Posterior cingulate gyrus (tissue), 11 donors: ENCODE results near the gene UNKL.
A peak's percentile ranks its signal among the peaks of the same experiment; 100 is the strongest.

ENCODE experiments used
- DNase-seq, 10 donors: peaks; one replicate each; pipeline versions ENCODE4 v3.0.0 to v3.0.0-alpha.2; 2020 to 2021; ENCODE audit warnings: mixed read lengths in 3 of 10
- intact Hi-C: fragments of 100-400 bp; cut with DNase I; formaldehyde crosslinking; loops from one replicate; pipeline ENCODE4 v1.15.1; 2023

Gene UNKL, protein sequence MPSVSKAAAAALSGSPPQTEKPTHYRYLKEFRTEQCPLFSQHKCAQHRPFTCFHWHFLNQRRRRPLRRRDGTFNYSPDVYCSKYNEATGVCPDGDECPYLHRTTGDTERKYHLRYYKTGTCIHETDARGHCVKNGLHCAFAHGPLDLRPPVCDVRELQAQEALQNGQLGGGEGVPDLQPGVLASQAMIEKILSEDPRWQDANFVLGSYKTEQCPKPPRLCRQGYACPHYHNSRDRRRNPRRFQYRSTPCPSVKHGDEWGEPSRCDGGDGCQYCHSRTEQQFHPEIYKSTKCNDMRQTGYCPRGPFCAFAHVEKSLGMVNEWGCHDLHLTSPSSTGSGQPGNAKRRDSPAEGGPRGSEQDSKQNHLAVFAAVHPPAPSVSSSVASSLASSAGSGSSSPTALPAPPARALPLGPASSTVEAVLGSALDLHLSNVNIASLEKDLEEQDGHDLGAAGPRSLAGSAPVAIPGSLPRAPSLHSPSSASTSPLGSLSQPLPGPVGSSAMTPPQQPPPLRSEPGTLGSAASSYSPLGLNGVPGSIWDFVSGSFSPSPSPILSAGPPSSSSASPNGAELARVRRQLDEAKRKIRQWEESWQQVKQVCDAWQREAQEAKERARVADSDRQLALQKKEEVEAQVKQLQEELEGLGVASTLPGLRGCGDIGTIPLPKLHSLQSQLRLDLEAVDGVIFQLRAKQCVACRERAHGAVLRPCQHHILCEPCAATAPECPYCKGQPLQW

DNA sequence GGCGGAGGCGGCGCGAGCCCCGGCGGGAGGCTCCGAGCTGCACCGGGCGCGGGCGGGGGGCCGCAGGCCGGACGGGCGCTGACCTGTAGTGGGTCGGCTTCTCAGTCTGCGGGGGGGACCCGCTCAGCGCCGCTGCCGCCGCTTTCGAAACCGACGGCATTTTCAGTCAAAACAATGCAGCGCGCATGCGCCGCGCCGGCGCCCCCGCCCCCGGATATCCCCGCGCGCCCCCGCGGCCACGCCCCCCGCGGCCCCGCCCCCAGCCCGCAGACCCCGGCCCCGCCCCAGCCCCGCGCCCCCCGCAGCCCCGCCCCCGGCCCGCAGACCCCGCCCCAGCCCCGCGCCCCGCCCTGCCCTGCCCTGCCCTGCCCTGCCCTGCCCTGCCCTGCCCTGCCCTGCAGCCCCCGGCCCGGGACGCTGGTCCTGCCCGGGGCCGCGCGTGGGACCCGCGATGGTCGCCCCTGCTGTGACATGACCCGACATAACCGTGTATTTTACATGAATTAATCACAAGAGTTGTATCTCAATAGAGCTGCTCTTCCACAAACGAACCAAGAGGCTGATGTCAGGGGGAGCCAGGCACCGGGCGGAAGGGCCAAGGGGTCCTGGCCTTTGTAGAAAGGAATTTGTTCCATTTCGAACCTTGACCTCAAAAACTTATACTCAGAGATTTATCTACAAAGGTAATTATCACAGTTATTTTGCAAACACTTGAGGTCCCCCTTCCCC is at the start of gene UNKL:
TSS of gene UNKL (minus strand) at position 173 of the 729 bp plus-strand sequence. CDS start at position 160, 13 bp downstream.
- intact Hi-C loops = no loop called here
- peak in 7 of 10 donors; percentile 26 to 94 (median 60) for DNase-seq

DNA sequence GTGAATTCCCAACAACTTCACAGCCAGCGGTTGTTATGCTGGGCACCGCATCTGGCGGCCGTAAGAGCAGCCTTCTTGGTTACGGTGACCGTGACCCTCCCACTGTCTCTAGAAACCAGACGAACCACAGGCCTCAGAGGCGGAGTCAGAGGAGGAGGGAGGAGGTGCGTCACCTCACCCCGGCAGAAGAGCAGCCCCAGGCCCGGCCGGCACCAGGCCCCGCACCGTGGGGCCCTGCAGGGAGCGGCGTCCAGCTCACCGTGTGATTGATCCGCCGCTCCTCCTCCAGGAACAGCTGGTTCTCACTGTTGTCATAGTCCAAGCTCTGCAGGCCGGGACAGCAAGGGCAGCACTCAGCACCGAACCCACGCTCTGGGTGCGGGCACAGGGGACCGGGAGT is 46.6 kb upstream of the UNKL start:
- peak in 1 of 10 donors; percentile 73 for DNase-seq
- intact Hi-C loops = no loop called here

DNA sequence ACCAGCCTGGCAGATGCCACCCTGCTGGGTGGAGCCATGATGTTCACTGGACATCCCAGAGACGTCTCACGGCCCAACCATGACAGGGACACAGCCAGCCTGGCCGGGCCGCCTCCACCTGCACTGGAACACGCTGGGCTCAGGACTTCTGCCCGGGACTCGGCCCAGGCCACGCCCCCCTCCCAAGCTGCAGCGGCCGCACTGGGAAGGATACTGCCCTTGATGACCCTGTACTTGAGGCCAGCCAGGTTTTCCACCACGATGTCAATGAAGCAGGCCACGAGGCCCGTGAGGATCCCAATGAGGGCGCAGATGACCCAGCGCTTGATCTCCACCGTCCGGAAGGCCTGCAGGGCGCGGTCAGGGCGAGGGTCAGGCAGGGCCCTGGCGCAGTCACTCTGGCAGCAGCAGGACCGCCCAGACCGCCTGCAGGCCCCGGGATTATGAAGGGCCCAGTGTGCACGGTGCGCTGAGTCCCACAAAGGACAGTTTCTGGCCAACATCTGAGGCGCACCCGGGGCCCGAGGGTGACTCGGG is 46.2 kb upstream of the UNKL start:
- intact Hi-C loops = no loop called here
- DNase-seq = peak in 1 of 10 donors; percentile 73

DNA sequence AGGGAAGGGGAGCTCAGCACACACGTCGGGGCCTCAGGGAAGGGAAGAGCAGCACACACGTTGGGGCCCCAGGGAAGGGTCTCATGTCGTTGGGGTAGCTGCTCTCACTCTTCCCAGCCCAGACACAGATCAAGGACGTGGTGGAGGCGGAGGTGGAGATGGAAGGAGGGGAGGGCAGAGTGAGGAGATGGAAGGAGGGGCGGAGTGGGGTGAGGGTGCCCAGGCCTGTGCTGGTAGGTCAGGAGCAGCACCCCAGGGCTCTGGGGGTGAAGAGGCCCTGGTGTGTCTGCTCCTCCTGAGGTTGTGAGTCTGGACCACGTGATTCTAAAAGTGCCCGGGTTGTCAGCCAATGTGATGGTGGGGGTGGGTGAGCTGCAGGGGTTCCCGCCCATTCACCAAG is 45.5 kb upstream of the UNKL start:
- peak in 1 of 10 donors; percentile 70 for DNase-seq
- intact Hi-C loops = no loop called here

DNA sequence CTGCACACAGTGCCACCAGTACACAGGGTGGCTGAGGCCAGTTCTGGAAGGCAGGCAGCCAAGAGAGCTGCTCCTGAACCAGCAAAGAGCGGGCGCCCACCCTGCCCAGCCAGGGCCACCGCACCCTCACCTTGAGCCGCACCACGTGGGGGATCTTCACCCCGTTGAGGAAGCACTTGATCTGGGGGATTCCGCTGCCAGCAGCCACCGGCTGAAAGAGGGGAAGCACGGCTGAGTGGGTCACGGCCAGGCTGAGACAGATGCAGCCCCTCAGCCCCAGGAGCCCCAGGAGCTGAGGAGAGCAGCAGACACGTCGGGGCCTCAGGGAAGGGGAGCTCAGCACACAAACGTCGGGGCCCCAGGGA is 44.5 kb upstream of the UNKL start:
- intact Hi-C loops = no loop called here
- peak in 1 of 10 donors; percentile 72 for DNase-seq

DNA sequence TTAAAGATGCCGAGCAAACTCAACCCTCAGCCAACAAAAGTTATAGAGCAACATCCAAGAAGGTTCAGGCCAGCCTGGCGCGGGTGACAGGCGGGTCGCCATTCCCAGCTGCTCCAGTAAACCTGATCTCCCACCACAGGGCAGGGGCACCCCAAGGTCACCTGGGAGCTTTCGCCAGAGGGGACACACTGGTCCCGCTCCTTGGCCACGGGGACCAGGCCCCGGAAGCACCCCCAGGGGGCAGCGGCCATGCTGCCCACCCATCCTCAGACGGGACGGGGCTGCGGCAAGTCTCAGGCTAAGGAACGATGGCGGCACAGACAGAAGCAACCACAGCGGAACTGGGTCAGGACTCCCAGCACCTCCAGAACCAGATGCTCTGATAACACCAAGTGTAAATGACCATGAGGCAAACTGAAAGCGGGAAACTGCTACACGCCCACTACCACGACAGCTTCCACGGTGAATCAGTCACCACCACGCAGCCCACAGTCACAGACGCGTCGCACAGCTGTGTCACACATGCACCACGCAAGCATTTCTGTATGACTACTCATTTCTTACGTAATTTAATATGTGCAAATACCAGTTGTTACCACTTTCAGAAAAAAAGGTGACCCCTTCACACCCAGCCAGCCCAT is 44.0 kb upstream of the UNKL start:
- peak in 3 of 10 donors; percentile 23 to 88 (median 50) for DNase-seq
- intact Hi-C loops = no loop called here

DNA sequence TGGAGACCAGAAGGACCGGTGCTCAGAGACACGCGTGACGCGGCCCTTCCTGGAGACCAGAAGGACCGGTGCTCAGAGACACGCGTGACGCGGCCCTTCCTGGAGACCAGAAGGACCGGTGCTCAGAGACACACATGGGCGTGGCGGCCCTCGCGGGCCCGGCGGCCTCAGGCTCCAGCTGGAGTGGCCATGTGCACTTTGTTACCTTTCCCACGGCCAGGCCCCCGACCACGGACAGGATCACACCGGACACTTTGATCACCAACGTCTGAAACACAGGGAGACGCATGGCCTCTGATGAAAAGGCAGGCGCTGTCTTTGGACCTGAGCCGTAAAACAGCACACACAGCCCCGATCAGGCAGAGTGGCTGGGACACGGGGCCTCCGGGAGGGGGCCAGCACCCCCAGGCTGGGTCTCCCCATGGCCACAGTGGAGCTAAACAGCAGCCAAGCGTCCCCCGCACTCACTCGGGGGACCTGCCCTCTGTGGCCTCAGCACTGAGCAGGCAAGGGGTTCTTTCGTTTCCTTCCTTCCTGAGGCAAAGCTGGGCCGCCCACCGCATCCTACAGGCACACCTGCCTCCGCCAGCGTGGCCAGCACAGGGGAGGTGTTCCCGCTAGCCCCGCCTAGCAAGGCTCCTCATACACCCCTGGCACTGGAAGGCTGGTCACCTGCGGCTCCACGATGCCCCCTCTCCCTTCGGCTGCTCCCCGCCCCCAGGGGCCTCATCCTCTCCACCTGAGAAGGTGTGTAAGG is 43.2 kb upstream of the UNKL start:
- DNase-seq = peak in 1 of 10 donors; percentile 74
- intact Hi-C loops = no loop called here

DNA sequence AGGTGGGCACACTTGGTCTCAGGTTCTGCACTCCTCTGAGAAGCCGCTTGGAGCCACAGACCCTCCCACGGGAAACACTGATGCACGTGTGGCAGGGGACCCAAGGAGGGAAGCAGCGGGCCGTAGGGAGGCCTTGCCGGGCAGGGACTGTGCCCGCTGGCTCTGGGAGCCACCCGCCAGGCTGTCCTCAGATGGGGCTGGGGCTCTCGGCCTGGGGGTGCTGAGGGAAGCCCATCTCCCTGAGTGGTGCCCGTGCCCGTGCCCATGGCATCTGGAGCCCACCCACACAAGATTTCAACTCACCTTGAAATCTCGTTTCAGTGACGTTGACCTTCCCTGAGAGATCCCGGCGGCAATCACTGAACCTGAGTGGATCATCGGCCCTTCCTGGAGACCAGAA is 42.4 kb upstream of the UNKL start:
- DNase-seq = peak in 1 of 10 donors; percentile 65
- intact Hi-C loops = no loop called here

DNA sequence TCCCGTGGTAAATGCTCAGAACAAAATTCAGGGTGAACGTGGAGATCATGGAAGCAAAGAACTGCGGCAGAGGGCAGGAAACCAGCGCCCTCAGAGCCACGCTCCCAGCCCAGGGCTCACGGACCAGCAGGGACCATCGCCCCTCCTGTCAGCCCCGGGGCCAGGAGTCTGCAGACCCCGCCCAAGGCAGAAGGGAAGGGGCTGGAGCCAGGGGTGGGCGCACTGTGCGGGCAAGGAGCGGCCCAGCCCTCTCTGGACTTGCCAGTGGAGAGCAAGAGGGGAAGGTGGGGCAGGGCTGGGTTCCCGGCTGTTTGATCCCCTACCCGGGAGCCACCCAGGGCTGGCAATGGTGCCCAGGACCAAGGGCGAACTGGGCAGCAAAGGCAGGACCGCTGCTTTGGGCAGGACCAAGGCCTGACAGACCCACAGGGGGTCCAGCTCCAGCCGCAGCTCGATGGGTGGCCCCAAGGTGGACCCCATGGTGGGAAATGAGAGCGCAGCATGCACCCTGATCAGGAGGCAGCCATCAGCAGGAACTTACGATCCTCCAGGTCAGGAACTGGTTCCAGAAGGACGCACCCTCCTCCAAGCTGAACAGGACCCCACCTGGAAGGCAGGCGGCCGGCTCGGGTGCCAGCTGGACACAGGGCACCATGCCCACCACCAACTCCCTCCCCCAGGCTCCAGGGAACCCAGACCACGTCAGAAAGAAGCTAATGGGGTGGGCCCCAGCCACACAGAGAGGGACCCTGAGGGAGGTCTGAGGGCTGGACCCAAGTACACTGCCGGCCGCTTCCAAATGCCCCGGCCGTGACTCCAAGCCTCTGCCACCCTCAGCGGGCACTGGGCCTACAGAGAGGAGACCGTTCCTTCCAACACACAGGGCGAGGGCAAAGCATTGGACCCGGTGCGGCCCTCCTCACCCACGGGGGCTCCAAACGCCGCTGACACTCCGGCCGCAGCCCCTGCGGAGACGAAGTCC is 41.0 kb upstream of the UNKL start:
- intact Hi-C loops = no loop called here
- DNase-seq = peak in 1 of 10 donors; percentile 79

DNA sequence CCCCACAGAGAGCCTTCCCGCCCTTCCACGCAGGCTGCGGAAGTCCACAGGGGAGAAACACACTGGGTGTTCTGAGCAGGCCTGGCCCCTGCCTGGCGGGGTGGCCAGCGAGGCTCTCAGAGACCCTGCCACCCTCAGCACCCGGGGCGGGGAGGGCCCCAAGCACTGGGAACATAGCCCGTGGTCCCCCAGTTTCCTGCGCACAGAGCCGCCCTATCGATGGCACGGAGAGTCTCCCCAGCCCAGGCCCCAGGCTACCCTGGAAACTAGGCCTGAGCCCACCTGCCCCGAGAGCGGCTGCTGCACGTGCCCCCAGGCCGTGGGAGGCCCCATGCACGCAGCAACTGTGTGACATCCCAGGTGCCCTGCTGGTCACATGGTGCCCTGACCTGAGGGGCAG is 40.1 kb upstream of the UNKL start:
- DNase-seq = no peak
- intact Hi-C loops = no loop called here

DNA sequence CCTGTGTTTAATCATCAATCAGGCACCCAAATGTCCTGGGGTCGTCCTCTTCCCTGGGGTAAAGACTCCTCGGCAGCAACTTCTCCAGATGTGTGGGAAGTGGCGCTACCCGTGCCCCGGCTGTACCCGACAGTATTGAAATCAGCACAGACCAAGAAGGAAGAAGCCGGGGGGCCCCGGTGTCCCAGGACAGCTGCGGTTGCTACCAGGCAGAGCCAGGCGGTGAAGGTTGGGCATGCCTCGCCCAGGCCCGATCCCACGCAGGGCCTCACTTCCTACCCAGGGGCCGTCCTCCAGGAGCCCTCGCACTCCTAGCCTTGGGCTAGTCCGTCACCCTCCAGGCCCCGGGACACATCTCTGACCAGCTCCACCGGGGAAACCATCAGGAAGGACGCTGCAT is 38.8 kb upstream of the UNKL start:
- DNase-seq = no peak
- intact Hi-C loops = no loop called here

DNA sequence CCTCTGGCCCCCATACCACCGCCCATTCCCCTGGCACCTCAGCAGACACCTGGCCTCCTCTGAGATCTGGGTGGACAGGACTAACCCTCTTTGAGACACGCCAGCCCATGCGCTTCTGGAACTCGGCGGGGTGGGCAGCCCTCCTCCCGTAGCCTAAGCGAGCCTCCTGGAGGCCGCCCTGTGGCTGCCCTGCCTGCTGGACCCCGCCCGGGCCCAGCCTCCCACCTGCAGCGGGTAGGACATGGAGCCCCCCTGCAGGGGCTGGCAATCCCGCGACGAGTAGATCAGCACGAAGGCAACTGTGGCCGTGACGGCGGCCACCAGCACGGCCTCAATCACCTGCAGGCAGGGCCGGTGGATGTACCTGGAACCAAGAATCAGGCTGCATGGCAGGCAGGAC is 38.0 kb upstream of the UNKL start:
- DNase-seq = no peak

DNA sequence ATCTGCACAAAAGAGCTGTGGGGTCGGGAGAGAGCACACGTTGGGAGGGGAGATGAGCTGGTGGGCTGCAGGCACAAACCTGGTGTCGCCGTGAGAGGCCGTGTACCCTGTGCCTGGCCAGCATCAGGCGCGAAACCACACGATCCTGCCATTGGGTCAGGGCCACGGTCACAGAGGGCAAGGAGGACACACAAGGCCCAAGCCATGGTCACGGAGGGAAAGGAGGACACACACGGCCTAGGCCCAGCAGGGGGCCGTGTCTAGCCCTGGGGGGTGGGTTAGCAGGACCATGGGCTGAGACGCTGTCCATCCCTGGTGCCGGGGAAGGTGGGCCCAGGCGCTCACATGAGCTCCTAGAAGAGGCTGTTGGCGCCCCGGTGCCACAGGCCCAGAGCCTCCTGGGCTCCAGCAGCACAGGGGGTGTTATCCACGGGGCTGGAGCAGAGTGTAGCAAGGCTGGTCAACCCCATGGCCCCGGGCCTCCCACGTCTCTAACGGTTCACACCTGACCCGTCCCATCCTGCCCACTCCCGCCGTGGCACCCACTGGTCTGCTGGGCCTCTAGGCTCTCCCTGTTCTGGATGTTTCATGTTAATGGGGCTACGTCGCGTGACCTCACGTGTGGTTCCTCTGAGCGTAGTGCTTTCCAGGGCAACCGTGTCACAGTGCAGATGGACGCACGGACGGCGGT is 37.3 kb upstream of the UNKL start:
- intact Hi-C loops = no loop called here
- DNase-seq = no peak

More for the DNA sequence above, 38.0 kb upstream of the UNKL start:
- intact Hi-C loops = no loop called here

DNA sequence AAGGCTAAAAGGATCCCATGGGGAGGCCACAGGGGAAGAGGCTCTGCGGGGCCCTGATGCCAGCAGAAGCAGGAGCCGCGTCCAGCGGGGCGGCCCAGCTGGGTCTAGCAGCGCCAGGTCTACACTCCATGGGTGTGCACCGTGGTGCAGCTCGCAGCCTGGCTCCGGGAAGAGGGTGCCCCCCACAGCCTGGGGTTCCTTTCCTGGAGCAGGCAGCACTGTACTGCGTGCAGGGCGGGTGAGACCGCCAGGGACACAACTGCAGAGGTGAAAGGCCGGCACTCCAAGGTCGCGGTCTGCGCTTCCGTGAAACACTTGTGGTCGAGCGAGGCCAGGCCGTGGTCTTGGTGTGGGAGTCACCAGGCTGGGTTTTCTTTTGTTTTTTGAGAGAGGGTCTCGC is 36.3 kb upstream of the UNKL start:
- intact Hi-C loops = no loop called here
- no peak for DNase-seq

DNA sequence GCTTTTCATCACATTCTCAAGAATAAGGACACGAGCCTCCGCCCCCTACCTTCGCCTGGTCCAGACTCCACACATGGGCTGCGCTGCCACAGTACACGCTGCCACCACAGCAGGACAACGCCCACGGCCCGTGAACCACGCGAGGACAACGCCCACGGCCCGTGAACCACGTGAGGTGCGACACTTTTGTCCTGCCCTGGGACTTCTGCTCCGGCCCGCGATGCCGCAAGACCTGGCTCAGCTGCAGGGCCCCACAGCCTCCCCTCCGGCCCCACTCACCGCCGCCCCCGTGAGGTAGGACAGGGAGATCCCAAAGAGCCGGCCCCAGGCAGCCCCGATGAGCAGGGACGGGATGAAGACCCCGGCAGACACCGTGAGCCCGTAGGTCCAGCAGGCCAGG is 35.7 kb upstream of the UNKL start:
- intact Hi-C loops = no loop called here
- peak in 5 of 10 donors; percentile 28 to 93 (median 38) for DNase-seq

DNA sequence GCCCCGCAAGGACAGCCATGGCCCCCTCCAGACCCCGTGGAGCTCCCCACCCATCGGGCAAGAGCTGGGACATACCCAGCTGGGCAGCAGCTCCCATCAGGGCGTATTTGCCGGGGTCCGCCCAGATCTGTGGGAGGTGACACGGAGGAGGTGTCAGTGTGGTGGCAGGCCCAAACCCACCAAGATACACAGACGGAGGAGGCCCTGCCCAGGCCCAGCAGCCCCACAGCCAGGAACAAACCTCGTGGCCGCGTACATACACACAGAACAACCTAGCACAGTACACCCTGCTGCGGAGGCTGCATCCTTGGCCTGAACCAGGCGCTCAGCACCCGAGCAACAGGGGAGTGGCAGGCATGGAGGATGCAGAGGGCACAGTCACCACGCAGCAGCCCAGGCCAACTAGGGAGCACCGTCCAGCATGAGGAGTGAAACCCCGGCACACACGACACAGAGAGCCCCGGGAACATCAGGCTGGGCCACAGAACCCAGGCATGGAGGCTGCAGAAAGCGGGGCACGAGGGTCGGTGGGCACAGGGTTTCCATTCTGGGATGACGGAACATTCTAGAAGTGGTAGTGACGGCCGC is 34.8 kb upstream of the UNKL start:
- intact Hi-C loops = no loop called here
- DNase-seq = no peak

DNA sequence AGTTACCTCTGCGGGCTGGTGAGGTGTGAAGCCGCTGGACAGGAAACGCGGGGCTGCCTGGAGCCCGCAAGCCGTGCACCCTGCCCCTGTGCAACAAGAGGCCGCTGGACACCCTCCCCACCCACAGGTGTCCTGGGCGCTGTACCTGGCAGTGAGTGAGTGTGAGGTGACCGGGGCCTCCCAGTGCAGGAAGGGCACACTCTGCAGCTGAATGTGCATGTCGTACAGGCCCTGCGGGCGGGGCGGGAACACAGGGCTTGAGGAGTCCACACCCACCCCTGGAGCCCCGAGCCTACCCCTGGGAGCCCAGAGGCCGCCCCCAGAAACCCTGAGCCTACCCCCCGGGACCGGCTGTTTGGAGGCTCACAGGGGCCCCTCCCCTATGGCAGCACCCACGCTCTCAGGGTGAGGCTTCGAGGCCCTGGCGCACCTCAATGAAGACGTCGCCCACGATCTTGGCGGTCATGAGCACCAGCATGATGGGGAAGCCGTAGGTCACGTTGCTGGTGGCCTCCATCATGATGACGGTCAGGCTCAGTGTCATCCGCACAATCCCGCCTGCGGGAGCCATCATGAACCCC is 34.1 kb upstream of the UNKL start:
- intact Hi-C loops = no loop called here
- DNase-seq = no peak
